Tibial artery (tissue), 4 donors: ENCODE results near the gene C9orf85.

Experiments used
- DNase-seq, 2 donors: peaks; one replicate each; pipeline ENCODE4 v3.0.0-alpha.2; 2019
- H3K27ac ChIP-seq, 2 donors: fragments of 200-600 bp; sonication (generic) in 1 of 2; 1 replicate in 1 of 2; 2 replicates in 1 of 2; pipeline ENCODE4 v1.5.1; 2018 to 2019; ENCODE audit warnings: mild to moderate bottlenecking in 1 of 2
- H3K27me3 ChIP-seq, 2 donors: fragments of 200-600 bp; sonication (generic) in 1 of 2; one replicate each; pipeline versions ENCODE4 v1.5.1 to v1.6.0; 2016 to 2019
- H3K36me3 ChIP-seq, 3 donors: fragments of 200-600 bp; sonication (generic) in 2 of 3; one replicate each; pipeline ENCODE4 v1.5.1; 2016 to 2019; ENCODE audit warnings: mild to moderate bottlenecking in 2 of 3
- H3K4me1 ChIP-seq, 4 donors: fragments of 200-600 bp; sonication (generic) in 2 of 4; 1 replicate in 3 of 4; 2 replicates in 1 of 4; pipeline ENCODE4 v1.5.1; 2016 to 2019
- H3K4me3 ChIP-seq, 2 donors: fragments of 200-600 bp; sonication (generic) in 1 of 2; 1 replicate in 1 of 2; 2 replicates in 1 of 2; pipeline ENCODE4 v1.5.1; 2018 to 2019; ENCODE audit warnings: mild to moderate bottlenecking in 2 of 2
- H3K9me3 ChIP-seq, 3 donors: fragments of 200-600 bp; sonication (generic) in 1 of 3; one replicate each; pipeline ENCODE4 v1.5.1; 2016 to 2019
- CTCF ChIP-seq, 2 experiments: fragments of 200-600 bp in 1 of 2; fragments of 450-650 bp in 1 of 2; IDR thresholded peaks; one replicate each; pipeline ENCODE4 v1.5.1; 2017 to 2019; ENCODE audit warnings: antibody characterized with exemption in 2 of 2, mild to moderate bottlenecking in 1 of 2, moderate library complexity in 1 of 2
- intact Hi-C: fragments of 100-400 bp; cut with DNase I; formaldehyde crosslinking; loops from one replicate; pipeline ENCODE4 v1.15.0; 2023; ENCODE audit warnings: low total_unique reads

The C9orf85 gene

DNA sequence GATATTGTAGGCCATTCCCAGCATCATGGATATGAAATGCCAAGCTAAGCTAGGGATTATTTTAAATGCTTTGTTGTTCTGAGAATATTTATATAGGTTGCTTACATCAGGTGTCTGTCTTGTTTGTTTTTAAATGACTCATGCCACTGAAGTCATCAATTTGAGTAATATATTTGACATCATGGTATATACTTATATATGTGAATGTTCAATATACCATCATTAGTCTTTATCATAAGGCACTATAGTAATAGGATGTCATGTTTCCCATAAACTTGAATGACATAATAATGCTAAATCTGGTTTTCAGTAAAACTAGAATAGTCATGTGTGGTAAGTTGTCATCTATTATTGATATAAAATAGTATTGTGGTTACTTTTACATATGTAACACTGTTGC, 13.1 kb downstream of the C9orf85 start:
- H3K4me3 ChIP-seq = no peak overlapping the region
- H3K4me1 ChIP-seq = peaks cover 0 to 37% (median 5%) of the 10 kb centered on the region in 4 donors
- no peak for TF ChIP-seq CTCF (IDR thresholded peaks at IDR 0.05)
- H3K27ac ChIP-seq = no peak overlapping the region
- no peaks in the 10 kb centered on the region for H3K9me3 ChIP-seq
- no peak for DNase-seq
- intact Hi-C loops = no loop called here
- no peaks in the 10 kb centered on the region for H3K27me3 ChIP-seq
- H3K36me3 ChIP-seq = no peaks in the 10 kb centered on the region

GRCh38 chr9:71925834-71926233, 14.4 kb downstream of the C9orf85 start:
- H3K9me3 ChIP-seq = no peaks in the 10 kb centered on the region
- H3K27me3 ChIP-seq = no peaks in the 10 kb centered on the region
- TF ChIP-seq CTCF (IDR thresholded peaks at IDR 0.05) = no peak
- intact Hi-C loops = no loop called here
- peaks cover 0 to 49% (median 5%) of the 10 kb centered on the region in 4 donors for H3K4me1 ChIP-seq
- no peaks in the 10 kb centered on the region for H3K36me3 ChIP-seq
- H3K27ac ChIP-seq = no peak overlapping the region
- DNase-seq = no peak
- no peak overlapping the region for H3K4me3 ChIP-seq

GRCh38 chr9:71928376-71928775, 16.9 kb downstream of the C9orf85 start:
- no peaks in the 10 kb centered on the region for H3K36me3 ChIP-seq
- H3K4me3 ChIP-seq = no peak overlapping the region
- no peak for DNase-seq
- H3K27me3 ChIP-seq = no peaks in the 10 kb centered on the region
- H3K27ac ChIP-seq = no peak overlapping the region
- H3K9me3 ChIP-seq = no peaks in the 10 kb centered on the region
- intact Hi-C loops = no loop called here
- TF ChIP-seq CTCF (IDR thresholded peaks at IDR 0.05) = no peak
- H3K4me1 ChIP-seq = peaks cover 0 to 39% (median 5%) of the 10 kb centered on the region in 4 donors

- Histone ChIP-seq H3K4me1 (peaks cover 0 to 35% (median 5%) of the 10 kb centered on the region in 4 donors), H3K9me3 (no peaks in the 10 kb centered on the region), H3K36me3 (no peaks in the 10 kb centered on the region), H3K27me3 (no peaks in the 10 kb centered on the region), H3K27ac (no peak overlapping the region), H3K4me3 (no peak overlapping the region)
- DNase-seq = no peak
- TF ChIP-seq CTCF (IDR thresholded peaks at IDR 0.05) = no peak
- intact Hi-C loops = no loop called here
Observed at GRCh38 chr9:71928806-71929205, 17.4 kb downstream of the C9orf85 start.

DNA sequence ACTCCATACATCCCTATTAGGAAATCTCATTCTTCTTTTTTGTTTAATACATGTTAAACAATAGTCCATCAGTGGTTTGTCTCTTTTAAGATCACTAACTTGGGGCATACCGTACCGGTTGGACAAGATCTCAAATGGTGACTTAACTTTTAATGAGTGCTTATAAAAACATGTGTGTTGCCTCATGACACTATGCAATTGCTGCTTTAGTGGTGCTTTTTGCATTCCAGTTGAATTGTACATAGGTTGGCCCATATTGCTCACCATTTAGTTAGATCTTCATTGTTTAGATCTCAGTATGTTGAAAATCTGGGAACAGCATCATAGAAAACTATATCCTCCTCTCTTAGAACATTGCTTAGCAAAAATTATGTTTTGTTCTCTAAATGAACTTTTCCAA, 17.8 kb downstream of the C9orf85 start:
- intact Hi-C loops = no loop called here
- no peak for TF ChIP-seq CTCF (IDR thresholded peaks at IDR 0.05)
- H3K9me3 ChIP-seq = no peaks in the 10 kb centered on the region

More for the DNA sequence above, 17.8 kb downstream of the C9orf85 start:
- no peak overlapping the region for H3K4me3 ChIP-seq
- no peak for DNase-seq
- H3K27ac ChIP-seq = no peak overlapping the region
- no peaks in the 10 kb centered on the region for H3K36me3 ChIP-seq
- H3K27me3 ChIP-seq = no peaks in the 10 kb centered on the region
- H3K4me1 ChIP-seq = peaks cover 0 to 32% (median 5%) of the 10 kb centered on the region in 4 donors
